ENCODE results near the gene SIGLECL1.

- TF ChIP-seq CTCF (IDR thresholded peaks at IDR 0.05; ENCODE audit: low read length) (no peak), EZH2 (IDR thresholded peaks at IDR 0.05; ENCODE audit: borderline replicate concordance, low read length) (no peak)
Observed at GRCh38 chr19:51210191-51210784, 40.6 kb upstream of the SIGLECL1 start.
